HepG2 (cell line): ENCODE measurements around the gene ABCD4. TPM values are rescaled to one million over a fixed set of nuclear protein-coding genes. Genes with fewer than 3 reads are reported as not detected.

Experiments used
- ATAC-seq: fragments of 200-7000 bp; cut with Tn5 transposase; 3 replicates; pipeline ENCODE4 v1.9.1; 2020; ENCODE audit warnings: mild to moderate bottlenecking, moderate library complexity
- BruUV-seq: library from RNA; stranded (reverse); fragments of 400-500 nt; replicated peaks from 2 replicates; lab custom pipeline; 2021; lab: Mats Ljungman, UMichigan
- CTCF ChIA-PET: fragments of 300-600 bp; formaldehyde crosslinking; extraction: SDS; loops from one replicate; lab custom pipeline; 2021; ENCODE audit warnings: low total read pairs, inconsistent platforms, low intra/inter-chr PET ratio; lab: Yijun Ruan, JAX
- POLR2A ChIA-PET: fragments of 350-600 bp; sonication (Branson Sonifier 250); formaldehyde crosslinking; loops from one replicate; lab custom pipeline; 2020; ENCODE audit warnings: antibody characterized with exemption, inconsistent platforms; lab: Yijun Ruan, JAX
- DNase-seq: peaks from one replicate; pipeline ENCODE4 v3.0.0-alpha.2; 2015; ENCODE audit warnings: low spot score
- FAIRE-seq: peaks from 3 replicates; lab custom pipeline; 2011; peaks lifted over from hg19 to GRCh38; lab: Jason Lieb, UNC
- H2AFZ ChIP-seq: one replicate; pipeline ENCODE4 v1.6.1; 2011; ENCODE audit warnings: low read length, inconsistent platforms
- H3K27ac ChIP-seq: fragments of 300-600 bp; 3 replicates; pipeline ENCODE4 v1.8.0; 2011; ENCODE audit warnings: mixed run types, mild to moderate bottlenecking, mixed read lengths, low read length, inconsistent platforms; ENCODE audit not compliant: insufficient read depth; ENCODE audit errors: extremely low read length
- H3K27me3 ChIP-seq, 2 experiments: fragments of 200-600 bp in 1 of 2; 2 replicates in 1 of 2; 3 replicates in 1 of 2; pipeline versions ENCODE4 v1.6.0 to v1.8.0; 2011; ENCODE audit warnings: low read length in 2 of 2, mild to moderate bottlenecking in 2 of 2, moderate library complexity in 2 of 2, inconsistent platforms in 1 of 2; ENCODE audit not compliant: insufficient read depth in 2 of 2, control insufficient read depth in 1 of 2
- H3K36me3 ChIP-seq, 2 experiments: fragments of 200-600 bp in 1 of 2; replicated peaks in 1 of 2; 2 replicates in 1 of 2; 3 replicates in 1 of 2; pipeline versions ENCODE4 v1.5.1 to v1.8.0; 2011; ENCODE audit warnings: low read length in 2 of 2, inconsistent platforms in 1 of 2; ENCODE audit not compliant: insufficient read depth in 2 of 2, control insufficient read depth in 1 of 2
- H3K4me1 ChIP-seq: 2 replicates; pipeline ENCODE4 v1.5.1; 2012; ENCODE audit warnings: low read length, inconsistent platforms; ENCODE audit not compliant: insufficient read depth
- H3K4me2 ChIP-seq: 2 replicates; pipeline ENCODE4 v1.6.0; 2011; ENCODE audit warnings: low read depth, low read length, inconsistent platforms
- H3K4me3 ChIP-seq, 3 experiments: fragments of 200-600 bp in 1 of 3; sonication (generic), shearing (Covaris generic) in 1 of 3; replicated peaks in 1 of 3; 2 replicates each; pipeline ENCODE4 v1.5.1; 2011 to 2016; ENCODE audit warnings: low read length in 3 of 3, inconsistent platforms in 2 of 3, low read depth in 2 of 3, mild to moderate bottlenecking in 2 of 3, control low read depth in 1 of 3, mixed read lengths in 1 of 3; ENCODE audit not compliant: insufficient read depth in 1 of 3
- H3K79me2 ChIP-seq: one replicate; pipeline ENCODE4 v1.6.1; 2011; ENCODE audit warnings: low read length, inconsistent platforms; ENCODE audit not compliant: insufficient read depth
- H3K9ac ChIP-seq: 2 replicates; pipeline ENCODE4 v1.6.0; 2011; ENCODE audit warnings: mild to moderate bottlenecking, low read depth, low read length, inconsistent platforms; ENCODE audit not compliant: insufficient read depth
- H3K9me3 ChIP-seq: 2 replicates; pipeline ENCODE4 v1.5.1; 2012; ENCODE audit warnings: mild to moderate bottlenecking, low read length
- H4K20me1 ChIP-seq: 2 replicates; pipeline ENCODE4 v1.6.0; 2011; ENCODE audit warnings: inconsistent platforms, mild to moderate bottlenecking, low read length, moderate library complexity; ENCODE audit not compliant: insufficient read depth
- AHR ChIP-seq: IDR thresholded peaks from 2 replicates; pipeline ENCODE4 v1.6.1; 2018; ENCODE audit warnings: missing genetic modification reagents, missing compliant biosample characterization
- CENPX ChIP-seq: sonication (generic); formaldehyde crosslinking; IDR thresholded peaks from 2 replicates; pipeline ENCODE4 v1.9.0; 2021; ENCODE audit warnings: mild to moderate bottlenecking, missing genetic modification reagents, moderate library complexity
- EEA1 ChIP-seq: sonication (generic); formaldehyde crosslinking; IDR thresholded peaks from 2 replicates; pipeline ENCODE4 v1.5.1; 2020; ENCODE audit warnings: mild to moderate bottlenecking, missing genetic modification reagents, borderline replicate concordance
- EP300 ChIP-seq, 3 experiments: sonication (generic) in 1 of 3; formaldehyde crosslinking in 1 of 3; IDR thresholded peaks; 2 replicates each; pipeline versions ENCODE4 v1.5.1 to v1.6.1; 2011 to 2020; ENCODE audit warnings: low read depth in 2 of 3, low read length in 2 of 3, borderline replicate concordance in 1 of 3, improper control_type of control experiment in 1 of 3, mild to moderate bottlenecking in 1 of 3, missing genetic modification reagents in 1 of 3, moderate library complexity in 1 of 3
- ETV5 ChIP-seq: IDR thresholded peaks from 2 replicates; pipeline ENCODE4 v1.6.1; 2018; ENCODE audit warnings: missing biosample characterization, missing genetic modification reagents, inconsistent platforms, borderline replicate concordance
- LBX2 ChIP-seq: sonication (generic); formaldehyde crosslinking; IDR thresholded peaks from 2 replicates; pipeline ENCODE4 v1.5.0; 2020; ENCODE audit warnings: missing genetic modification reagents, mild to moderate bottlenecking, borderline replicate concordance
- NR1H2 ChIP-seq: sonication (generic); formaldehyde crosslinking; IDR thresholded peaks from 2 replicates; pipeline ENCODE4 v1.8.1; 2022; ENCODE audit warnings: low read depth, missing genetic modification reagents, borderline replicate concordance
- REL ChIP-seq: sonication (generic); formaldehyde crosslinking; conservative IDR thresholded peaks from 2 replicates; pipeline ENCODE4 v1.8.0; 2022; ENCODE audit warnings: mild to moderate bottlenecking, missing genetic modification reagents, moderate library complexity
- ZEB1 ChIP-seq: IDR thresholded peaks from 2 replicates; pipeline ENCODE4 v1.6.1; 2012; ENCODE audit warnings: mild to moderate bottlenecking, low read depth, inconsistent platforms; ENCODE audit not compliant: insufficient replicate concordance
- ZNF121 ChIP-seq: sonication (generic); formaldehyde crosslinking; IDR thresholded peaks from 2 replicates; pipeline ENCODE4 v1.5.0; 2020; ENCODE audit warnings: mild to moderate bottlenecking, missing genetic modification reagents
- ZNF256 ChIP-seq: sonication (generic); formaldehyde crosslinking; conservative IDR thresholded peaks from 2 replicates; pipeline ENCODE4 v1.4.0; 2020; ENCODE audit warnings: missing genetic modification reagents
- ZNF44 ChIP-seq: sonication (generic); formaldehyde crosslinking; IDR thresholded peaks from 2 replicates; pipeline ENCODE4 v1.5.1; 2020; ENCODE audit warnings: mild to moderate bottlenecking, missing genetic modification reagents
- ZNF747 ChIP-seq: sonication (generic); formaldehyde crosslinking; IDR thresholded peaks from 2 replicates; pipeline ENCODE4 v1.8.1; 2023; ENCODE audit warnings: missing genetic modification reagents, mild to moderate bottlenecking, borderline replicate concordance
- ZNF776 ChIP-seq: sonication (generic); formaldehyde crosslinking; IDR thresholded peaks from 2 replicates; pipeline ENCODE4 v1.4.0; 2020; ENCODE audit warnings: mild to moderate bottlenecking, missing genetic modification reagents
- WGBS: methylation state at CpG from one replicate; pipeline ENCODE4 v1.1.6; 2017; ENCODE audit warnings: low lambda C conversion rate; 5-methylcytosine and 5-hydroxymethylcytosine counted together
- in situ Hi-C: cut with HindIII; loops from 2 replicates; pipeline ENCODE4 v1.10.0; 2017; ENCODE audit warnings: low pct_unique_long_range_greater_than_20kb; ENCODE audit not compliant: extremely low pct_ligation_motif_present
- intact Hi-C: fragments of 100-400 bp; cut with micrococcal nuclease; formaldehyde crosslinking; loops from one replicate; pipeline ENCODE4 v1.10.0; 2022; ENCODE audit not compliant: unreplicated experiment
- polyA plus RNA-seq, 8 experiments: library from polyadenylated mRNA; depleted of rRNA in 3 of 8; stranded (reverse) in 7 of 8; unstranded in 1 of 8; fragments of >200 nt; fragmentation: Illumina TruSeq in 4 of 8; extraction: Trizol in 4 of 8; gene quantifications; 2 replicates each; pipeline versions ENCODE4 v1.2.1 to v1.2.3, GENCODE V29; 2011 to 2016; ENCODE audit warnings: low read depth in 4 of 8, missing spikeins in 1 of 8, mixed read lengths in 1 of 8; ENCODE audit not compliant: insufficient read depth in 1 of 8
- total RNA-seq, 5 experiments: library from RNA; depleted of rRNA; stranded (reverse); fragments of >200 nt; fragmentation: Illumina TruSeq; extraction: Trizol; gene quantifications; 2 replicates each; pipeline ENCODE4 v1.2.3, GENCODE V29; 2016; ENCODE audit warnings: low read depth in 1 of 5
- TF ChIP-seq, protein P1 (sequence below), 2 experiments: fragments of 450-650 bp in 1 of 2; sonication (generic) in 1 of 2; formaldehyde crosslinking in 1 of 2; IDR thresholded peaks; 2 replicates each; pipeline versions ENCODE4 v1.6.1 to v1.8.0; 2016 to 2022; ENCODE audit warnings: antibody characterized with exemption in 1 of 2, mild to moderate bottlenecking in 1 of 2, missing genetic modification reagents in 1 of 2

ABCD4 gene
- total and polyA plus RNA-seq, 2 of the 13 experiments (the other 11 are each of a cell fraction or from before 2014, with no cell fraction given): 47.5 to 50.5 TPM

GRCh38 chr14:74255281-74255680 is 47.5 kb downstream of the ABCD4 start:
- Histone ChIP-seq H2AFZ (no peak overlapping the region), H3K4me1 (peaks cover 28% of the 10 kb centered on the region), H3K36me3 (no peaks in the 10 kb centered on the region), H3K27me3 (peaks cover 10 to 31% of the 10 kb centered on the region in 2 experiments; a peak in 4 of 5 replicates), H3K79me2 (no peaks in the 10 kb centered on the region), H4K20me1 (no peaks in the 10 kb centered on the region), H3K9me3 (no peaks in the 10 kb centered on the region), H3K9ac (no peak overlapping the region), H3K4me2 (no peak overlapping the region), H3K4me3 (no peak overlapping the region), H3K27ac (no peak overlapping the region)
- POLR2A ChIA-PET: no interaction called here
- DNase-seq (no peak), ATAC-seq (no peak), FAIRE-seq (no peak)
- in situ Hi-C loops: loop anchor here (5.0 kb wide), 1 partner anchor 38 kb away; no protein-coding TSS in a partner anchor
- CTCF ChIA-PET: no interaction called here
- intact Hi-C loops: no loop called here
- no TSS peak for BruUV-seq
- WGBS: 50% methylated on average over 2 of the region's 3 CpGs
- no peak for TF ChIP-seq NR1H2 (CRISPR knock-in tag)
- no peak for TF ChIP-seq EP300 (IDR thresholded peaks at IDR 0.05; ENCODE audit: low read depth in 2 of 2, low read length in 2 of 2)
- no peak for TF ChIP-seq EP300 (CRISPR knock-in tag; IDR thresholded peaks at IDR 0.05; ENCODE audit: borderline replicate concordance)
- TF ChIP-seq ZNF121 (CRISPR knock-in tag): no peak
- no peak for TF ChIP-seq ETV5
- TF ChIP-seq CENPX: no peak
- no peak for TF ChIP-seq ZNF44
- no peak for TF ChIP-seq REL (CRISPR knock-in tag)
- TF ChIP-seq EEA1 (CRISPR knock-in tag): no peak
- TF ChIP-seq ZNF776 (CRISPR knock-in tag): no peak
- TF ChIP-seq LBX2 (CRISPR knock-in tag): no peak
- no peak for TF ChIP-seq AHR
- TF ChIP-seq ZNF747: no peak
- no peak for TF ChIP-seq ZNF256
- TF ChIP-seq, protein P1, sequence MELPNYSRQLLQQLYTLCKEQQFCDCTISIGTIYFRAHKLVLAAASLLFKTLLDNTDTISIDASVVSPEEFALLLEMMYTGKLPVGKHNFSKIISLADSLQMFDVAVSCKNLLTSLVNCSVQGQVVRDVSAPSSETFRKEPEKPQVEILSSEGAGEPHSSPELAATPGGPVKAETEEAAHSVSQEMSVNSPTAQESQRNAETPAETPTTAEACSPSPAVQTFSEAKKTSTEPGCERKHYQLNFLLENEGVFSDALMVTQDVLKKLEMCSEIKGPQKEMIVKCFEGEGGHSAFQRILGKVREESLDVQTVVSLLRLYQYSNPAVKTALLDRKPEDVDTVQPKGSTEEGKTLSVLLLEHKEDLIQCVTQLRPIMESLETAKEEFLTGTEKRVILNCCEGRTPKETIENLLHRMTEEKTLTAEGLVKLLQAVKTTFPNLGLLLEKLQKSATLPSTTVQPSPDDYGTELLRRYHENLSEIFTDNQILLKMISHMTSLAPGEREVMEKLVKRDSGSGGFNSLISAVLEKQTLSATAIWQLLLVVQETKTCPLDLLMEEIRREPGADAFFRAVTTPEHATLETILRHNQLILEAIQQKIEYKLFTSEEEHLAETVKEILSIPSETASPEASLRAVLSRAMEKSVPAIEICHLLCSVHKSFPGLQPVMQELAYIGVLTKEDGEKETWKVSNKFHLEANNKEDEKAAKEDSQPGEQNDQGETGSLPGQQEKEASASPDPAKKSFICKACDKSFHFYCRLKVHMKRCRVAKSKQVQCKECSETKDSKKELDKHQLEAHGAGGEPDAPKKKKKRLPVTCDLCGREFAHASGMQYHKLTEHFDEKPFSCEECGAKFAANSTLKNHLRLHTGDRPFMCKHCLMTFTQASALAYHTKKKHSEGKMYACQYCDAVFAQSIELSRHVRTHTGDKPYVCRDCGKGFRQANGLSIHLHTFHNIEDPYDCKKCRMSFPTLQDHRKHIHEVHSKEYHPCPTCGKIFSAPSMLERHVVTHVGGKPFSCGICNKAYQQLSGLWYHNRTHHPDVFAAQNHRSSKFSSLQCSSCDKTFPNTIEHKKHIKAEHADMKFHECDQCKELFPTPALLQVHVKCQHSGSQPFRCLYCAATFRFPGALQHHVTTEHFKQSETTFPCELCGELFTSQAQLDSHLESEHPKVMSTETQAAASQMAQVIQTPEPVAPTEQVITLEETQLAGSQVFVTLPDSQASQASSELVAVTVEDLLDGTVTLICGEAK (IDR thresholded peaks at IDR 0.05): no peak
- TF ChIP-seq, protein P1 (CRISPR knock-in tag; IDR thresholded peaks at IDR 0.05): no peak
- no peak for TF ChIP-seq ZEB1
